HepG2 (cell line): ENCODE measurements around the gene SYS1. TPM values are rescaled to one million over a fixed set of nuclear protein-coding genes. Genes with fewer than 3 reads are reported as not detected.

Source experiments
- ATAD3A ChIP-seq: sonication (generic); formaldehyde crosslinking; IDR thresholded peaks from 2 replicates; pipeline ENCODE4 v1.4.0; 2020; ENCODE audit warnings: missing genetic modification reagents
- DPF2 ChIP-seq: sonication (generic); formaldehyde crosslinking; IDR thresholded peaks from 2 replicates; pipeline ENCODE4 v1.4.0; 2020; ENCODE audit warnings: mild to moderate bottlenecking, low read depth, missing genetic modification reagents, borderline replicate concordance
- EHMT2 ChIP-seq: fragments of 200-600 bp; sonication (generic); IDR thresholded peaks from 2 replicates; pipeline ENCODE4 v1.7.0; 2017; ENCODE audit warnings: antibody characterized with exemption, low read depth, low read length, borderline replicate concordance
- NFATC3 ChIP-seq: sonication (generic); formaldehyde crosslinking; IDR thresholded peaks from 2 replicates; pipeline ENCODE4 v1.5.1; 2020; ENCODE audit warnings: mild to moderate bottlenecking, missing genetic modification reagents
- RXRB ChIP-seq: IDR thresholded peaks from 2 replicates; pipeline ENCODE4 v1.6.1; 2016; ENCODE audit warnings: borderline replicate concordance, missing genetic modification reagents, missing compliant biosample characterization
- ZNF484 ChIP-seq: sonication (generic); formaldehyde crosslinking; IDR thresholded peaks from 2 replicates; pipeline ENCODE4 v1.5.1; 2020; ENCODE audit warnings: mild to moderate bottlenecking, low read depth, missing genetic modification reagents, borderline replicate concordance
- ZNF883 ChIP-seq: sonication (generic); formaldehyde crosslinking; IDR thresholded peaks from 2 replicates; pipeline ENCODE4 v1.5.1; 2020; ENCODE audit warnings: mild to moderate bottlenecking, missing genetic modification reagents; ENCODE audit errors: not compliant biosample characterization
- polyA plus RNA-seq, 8 experiments: library from polyadenylated mRNA; depleted of rRNA in 3 of 8; stranded (reverse) in 7 of 8; unstranded in 1 of 8; fragments of >200 nt; fragmentation: Illumina TruSeq in 4 of 8; extraction: Trizol in 4 of 8; gene quantifications; 2 replicates each; pipeline versions ENCODE4 v1.2.1 to v1.2.3, GENCODE V29; 2011 to 2016; ENCODE audit warnings: low read depth in 4 of 8, missing spikeins in 1 of 8, mixed read lengths in 1 of 8; ENCODE audit not compliant: insufficient read depth in 1 of 8
- total RNA-seq, 5 experiments: library from RNA; depleted of rRNA; stranded (reverse); fragments of >200 nt; fragmentation: Illumina TruSeq; extraction: Trizol; gene quantifications; 2 replicates each; pipeline ENCODE4 v1.2.3, GENCODE V29; 2016; ENCODE audit warnings: low read depth in 1 of 5
- TF ChIP-seq, protein P1 (sequence below): sonication (generic); formaldehyde crosslinking; IDR thresholded peaks from one replicate; pipeline ENCODE4 v1.5.1; 2020; ENCODE audit warnings: mild to moderate bottlenecking, missing genetic modification reagents; ENCODE audit errors: not compliant biosample characterization
- TF ChIP-seq, protein P2 (sequence below): sonication (generic); formaldehyde crosslinking; IDR thresholded peaks from 2 replicates; pipeline ENCODE4 v1.4.0; 2020; ENCODE audit warnings: missing genetic modification reagents
- TF ChIP-seq, protein P3 (sequence below): sonication (generic); formaldehyde crosslinking; IDR thresholded peaks from 2 replicates; pipeline ENCODE4 v1.5.1; 2020; ENCODE audit warnings: missing genetic modification reagents, mild to moderate bottlenecking, borderline replicate concordance
- TF ChIP-seq, protein P4 (sequence below): sonication (generic); formaldehyde crosslinking; IDR thresholded peaks from 2 replicates; pipeline ENCODE4 v1.4.0; 2020; ENCODE audit warnings: mild to moderate bottlenecking, missing genetic modification reagents

The SYS1 gene
- total and polyA plus RNA-seq, 2 of the 13 experiments (the other 11 are each of a cell fraction or from before 2014, with no cell fraction given) = 38.3 to 65.6 TPM

- TF ChIP-seq, protein P1, sequence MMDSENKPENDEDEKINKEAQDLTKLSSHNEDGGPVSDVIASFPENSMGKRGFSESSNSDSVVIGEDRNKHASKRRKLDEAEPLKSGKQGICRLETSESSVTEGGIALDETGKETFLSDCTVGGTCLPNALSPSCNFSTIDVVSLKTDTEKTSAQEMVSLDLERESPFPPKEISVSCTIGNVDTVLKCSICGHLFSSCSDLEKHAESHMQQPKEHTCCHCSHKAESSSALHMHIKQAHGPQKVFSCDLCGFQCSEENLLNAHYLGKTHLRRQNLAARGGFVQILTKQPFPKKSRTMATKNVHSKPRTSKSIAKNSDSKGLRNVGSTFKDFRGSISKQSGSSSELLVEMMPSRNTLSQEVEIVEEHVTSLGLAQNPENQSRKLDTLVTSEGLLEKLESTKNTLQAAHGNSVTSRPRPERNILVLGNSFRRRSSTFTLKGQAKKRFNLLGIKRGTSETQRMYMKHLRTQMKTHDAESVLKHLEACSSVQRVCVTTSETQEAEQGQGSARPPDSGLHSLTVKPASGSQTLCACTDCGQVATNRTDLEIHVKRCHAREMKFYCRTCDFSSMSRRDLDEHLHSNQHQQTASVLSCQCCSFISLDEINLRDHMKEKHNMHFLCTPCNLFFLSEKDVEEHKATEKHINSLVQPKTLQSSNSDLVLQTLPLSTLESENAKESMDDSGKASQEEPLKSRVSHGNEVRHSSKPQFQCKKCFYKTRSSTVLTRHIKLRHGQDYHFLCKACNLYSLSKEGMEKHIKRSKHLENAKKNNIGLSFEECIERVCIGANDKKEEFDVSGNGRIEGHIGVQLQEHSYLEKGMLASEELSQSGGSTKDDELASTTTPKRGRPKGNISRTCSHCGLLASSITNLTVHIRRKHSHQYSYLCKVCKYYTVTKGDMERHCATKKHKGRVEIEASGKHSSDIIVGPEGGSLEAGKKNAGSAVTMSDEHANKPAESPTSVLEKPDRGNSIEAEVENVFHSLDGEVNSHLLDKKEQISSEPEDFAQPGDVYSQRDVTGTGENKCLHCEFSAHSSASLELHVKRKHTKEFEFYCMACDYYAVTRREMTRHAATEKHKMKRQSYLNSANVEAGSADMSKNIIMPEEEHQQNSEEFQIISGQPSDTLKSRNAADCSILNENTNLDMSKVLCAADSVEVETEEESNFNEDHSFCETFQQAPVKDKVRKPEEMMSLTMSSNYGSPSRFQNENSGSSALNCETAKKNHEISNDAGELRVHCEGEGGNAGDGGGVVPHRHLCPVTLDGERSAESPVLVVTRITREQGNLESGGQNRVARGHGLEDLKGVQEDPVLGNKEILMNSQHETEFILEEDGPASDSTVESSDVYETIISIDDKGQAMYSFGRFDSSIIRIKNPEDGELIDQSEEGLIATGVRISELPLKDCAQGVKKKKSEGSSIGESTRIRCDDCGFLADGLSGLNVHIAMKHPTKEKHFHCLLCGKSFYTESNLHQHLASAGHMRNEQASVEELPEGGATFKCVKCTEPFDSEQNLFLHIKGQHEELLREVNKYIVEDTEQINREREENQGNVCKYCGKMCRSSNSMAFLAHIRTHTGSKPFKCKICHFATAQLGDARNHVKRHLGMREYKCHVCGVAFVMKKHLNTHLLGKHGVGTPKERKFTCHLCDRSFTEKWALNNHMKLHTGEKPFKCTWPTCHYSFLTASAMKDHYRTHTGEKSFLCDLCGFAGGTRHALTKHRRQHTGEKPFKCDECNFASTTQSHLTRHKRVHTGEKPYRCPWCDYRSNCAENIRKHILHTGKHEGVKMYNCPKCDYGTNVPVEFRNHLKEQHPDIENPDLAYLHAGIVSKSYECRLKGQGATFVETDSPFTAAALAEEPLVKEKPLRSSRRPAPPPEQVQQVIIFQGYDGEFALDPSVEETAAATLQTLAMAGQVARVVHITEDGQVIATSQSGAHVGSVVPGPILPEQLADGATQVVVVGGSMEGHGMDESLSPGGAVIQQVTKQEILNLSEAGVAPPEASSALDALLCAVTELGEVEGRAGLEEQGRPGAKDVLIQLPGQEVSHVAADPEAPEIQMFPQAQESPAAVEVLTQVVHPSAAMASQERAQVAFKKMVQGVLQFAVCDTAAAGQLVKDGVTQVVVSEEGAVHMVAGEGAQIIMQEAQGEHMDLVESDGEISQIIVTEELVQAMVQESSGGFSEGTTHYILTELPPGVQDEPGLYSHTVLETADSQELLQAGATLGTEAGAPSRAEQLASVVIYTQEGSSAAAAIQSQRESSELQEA = peak; percentile 48
- TF ChIP-seq NFATC3 (CRISPR knock-in tag) = no peak
- TF ChIP-seq, protein P2, sequence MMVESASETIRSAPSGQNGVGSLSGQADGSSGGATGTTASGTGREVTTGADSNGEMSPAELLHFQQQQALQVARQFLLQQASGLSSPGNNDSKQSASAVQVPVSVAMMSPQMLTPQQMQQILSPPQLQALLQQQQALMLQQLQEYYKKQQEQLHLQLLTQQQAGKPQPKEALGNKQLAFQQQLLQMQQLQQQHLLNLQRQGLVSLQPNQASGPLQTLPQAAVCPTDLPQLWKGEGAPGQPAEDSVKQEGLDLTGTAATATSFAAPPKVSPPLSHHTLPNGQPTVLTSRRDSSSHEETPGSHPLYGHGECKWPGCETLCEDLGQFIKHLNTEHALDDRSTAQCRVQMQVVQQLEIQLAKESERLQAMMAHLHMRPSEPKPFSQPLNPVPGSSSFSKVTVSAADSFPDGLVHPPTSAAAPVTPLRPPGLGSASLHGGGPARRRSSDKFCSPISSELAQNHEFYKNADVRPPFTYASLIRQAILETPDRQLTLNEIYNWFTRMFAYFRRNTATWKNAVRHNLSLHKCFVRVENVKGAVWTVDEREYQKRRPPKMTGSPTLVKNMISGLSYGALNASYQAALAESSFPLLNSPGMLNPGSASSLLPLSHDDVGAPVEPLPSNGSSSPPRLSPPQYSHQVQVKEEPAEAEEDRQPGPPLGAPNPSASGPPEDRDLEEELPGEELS (CRISPR knock-in tag) = peak; percentile 70
- TF ChIP-seq, protein P3, sequence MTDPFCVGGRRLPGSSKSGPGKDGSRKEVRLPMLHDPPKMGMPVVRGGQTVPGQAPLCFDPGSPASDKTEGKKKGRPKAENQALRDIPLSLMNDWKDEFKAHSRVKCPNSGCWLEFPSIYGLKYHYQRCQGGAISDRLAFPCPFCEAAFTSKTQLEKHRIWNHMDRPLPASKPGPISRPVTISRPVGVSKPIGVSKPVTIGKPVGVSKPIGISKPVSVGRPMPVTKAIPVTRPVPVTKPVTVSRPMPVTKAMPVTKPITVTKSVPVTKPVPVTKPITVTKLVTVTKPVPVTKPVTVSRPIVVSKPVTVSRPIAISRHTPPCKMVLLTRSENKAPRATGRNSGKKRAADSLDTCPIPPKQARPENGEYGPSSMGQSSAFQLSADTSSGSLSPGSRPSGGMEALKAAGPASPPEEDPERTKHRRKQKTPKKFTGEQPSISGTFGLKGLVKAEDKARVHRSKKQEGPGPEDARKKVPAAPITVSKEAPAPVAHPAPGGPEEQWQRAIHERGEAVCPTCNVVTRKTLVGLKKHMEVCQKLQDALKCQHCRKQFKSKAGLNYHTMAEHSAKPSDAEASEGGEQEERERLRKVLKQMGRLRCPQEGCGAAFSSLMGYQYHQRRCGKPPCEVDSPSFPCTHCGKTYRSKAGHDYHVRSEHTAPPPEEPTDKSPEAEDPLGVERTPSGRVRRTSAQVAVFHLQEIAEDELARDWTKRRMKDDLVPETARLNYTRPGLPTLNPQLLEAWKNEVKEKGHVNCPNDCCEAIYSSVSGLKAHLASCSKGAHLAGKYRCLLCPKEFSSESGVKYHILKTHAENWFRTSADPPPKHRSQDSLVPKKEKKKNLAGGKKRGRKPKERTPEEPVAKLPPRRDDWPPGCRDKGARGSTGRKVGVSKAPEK (CRISPR knock-in tag) = no peak
- TF ChIP-seq, protein P4, sequence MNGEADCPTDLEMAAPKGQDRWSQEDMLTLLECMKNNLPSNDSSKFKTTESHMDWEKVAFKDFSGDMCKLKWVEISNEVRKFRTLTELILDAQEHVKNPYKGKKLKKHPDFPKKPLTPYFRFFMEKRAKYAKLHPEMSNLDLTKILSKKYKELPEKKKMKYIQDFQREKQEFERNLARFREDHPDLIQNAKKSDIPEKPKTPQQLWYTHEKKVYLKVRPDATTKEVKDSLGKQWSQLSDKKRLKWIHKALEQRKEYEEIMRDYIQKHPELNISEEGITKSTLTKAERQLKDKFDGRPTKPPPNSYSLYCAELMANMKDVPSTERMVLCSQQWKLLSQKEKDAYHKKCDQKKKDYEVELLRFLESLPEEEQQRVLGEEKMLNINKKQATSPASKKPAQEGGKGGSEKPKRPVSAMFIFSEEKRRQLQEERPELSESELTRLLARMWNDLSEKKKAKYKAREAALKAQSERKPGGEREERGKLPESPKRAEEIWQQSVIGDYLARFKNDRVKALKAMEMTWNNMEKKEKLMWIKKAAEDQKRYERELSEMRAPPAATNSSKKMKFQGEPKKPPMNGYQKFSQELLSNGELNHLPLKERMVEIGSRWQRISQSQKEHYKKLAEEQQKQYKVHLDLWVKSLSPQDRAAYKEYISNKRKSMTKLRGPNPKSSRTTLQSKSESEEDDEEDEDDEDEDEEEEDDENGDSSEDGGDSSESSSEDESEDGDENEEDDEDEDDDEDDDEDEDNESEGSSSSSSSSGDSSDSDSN (CRISPR knock-in tag) = peak; percentile 31
- TF ChIP-seq ZNF883 (CRISPR knock-in tag) = no peak
- peak; percentile 54; the same call in 1 of the 2 replicates for TF ChIP-seq DPF2 (CRISPR knock-in tag)
- TF ChIP-seq RXRB (CRISPR knock-in tag) = peak; percentile 83
- TF ChIP-seq ATAD3A (CRISPR knock-in tag) = no peak
- TF ChIP-seq ZNF484 (CRISPR knock-in tag) = no peak
- no peak for TF ChIP-seq EHMT2
Observed at GRCh38 chr20:45338121-45339030, 24.6 kb upstream of the SYS1 start (continued).
